DND-41 (cell line): ENCODE data around the gene FUT6.
"Not testable (repeated sequence)": the region's sequence is repeated elsewhere in the genome, so short reads cannot be mapped to it uniquely, and the experiment has no call there.

Experiments used
- ATAC-seq: fragments of 200-7000 bp; cut with Tn5 transposase; 3 replicates; pipeline ENCODE4 v1.9.1; 2021; ENCODE audit warnings: low read depth; ENCODE audit not compliant: insufficient read depth
- DNase-seq: peaks from one replicate; pipeline ENCODE4 v3.0.0-alpha.2; 2020
- H2AFZ ChIP-seq: 2 replicates; pipeline ENCODE4 v1.6.0; 2012; ENCODE audit warnings: low read depth, low read length
- H3K27ac ChIP-seq: 2 replicates; pipeline ENCODE4 v1.5.1; 2012; ENCODE audit warnings: low read length, inconsistent platforms
- H3K27me3 ChIP-seq: fragments of 200-600 bp; sonication (generic); 2 replicates; pipeline ENCODE4 v1.6.0; 2012; ENCODE audit warnings: low read length, mild to moderate bottlenecking, inconsistent platforms; ENCODE audit not compliant: insufficient read depth, poor library complexity
- H3K36me3 ChIP-seq: 2 replicates; pipeline ENCODE4 v1.5.1; 2012; ENCODE audit warnings: low read length, inconsistent platforms; ENCODE audit not compliant: insufficient read depth
- H3K4me1 ChIP-seq: 2 replicates; pipeline ENCODE4 v1.5.1; 2012; ENCODE audit warnings: mild to moderate bottlenecking, low read length; ENCODE audit not compliant: insufficient read depth
- H3K4me2 ChIP-seq: 2 replicates; pipeline ENCODE4 v1.6.0; 2012; ENCODE audit warnings: mild to moderate bottlenecking, moderate library complexity, low read length, inconsistent platforms; ENCODE audit not compliant: insufficient read depth
- H3K4me3 ChIP-seq, 2 experiments: fragments of 200-600 bp in 1 of 2; shearing (Covaris generic) in 1 of 2; 2 replicates each; pipeline ENCODE4 v1.5.1; 2012 to 2016; ENCODE audit warnings: inconsistent platforms in 2 of 2, low read length in 2 of 2, mild to moderate bottlenecking in 2 of 2, low read depth in 1 of 2, moderate library complexity in 1 of 2
- H3K79me2 ChIP-seq: 2 replicates; pipeline ENCODE4 v1.6.0; 2012; ENCODE audit warnings: low read length, inconsistent platforms; ENCODE audit not compliant: insufficient read depth
- H3K9ac ChIP-seq: 2 replicates; pipeline ENCODE4 v1.6.0; 2012; ENCODE audit warnings: low read depth, mild to moderate bottlenecking, inconsistent platforms, low read length, moderate library complexity
- H3K9me3 ChIP-seq: 2 replicates; pipeline ENCODE4 v1.5.1; 2012; ENCODE audit warnings: low read length, moderate library complexity, mild to moderate bottlenecking, inconsistent platforms; ENCODE audit not compliant: insufficient read depth, severe bottlenecking
- H4K20me1 ChIP-seq: 2 replicates; pipeline ENCODE4 v1.6.0; 2012; ENCODE audit warnings: low read length; ENCODE audit not compliant: insufficient read depth
- CTCF ChIP-seq: IDR thresholded peaks from 2 replicates; pipeline ENCODE4 v1.5.1; 2012; ENCODE audit warnings: borderline replicate concordance, low read length, moderate library complexity, mild to moderate bottlenecking; ENCODE audit not compliant: poor library complexity, severe bottlenecking; ENCODE audit errors: extremely low read depth
- EZH2 ChIP-seq: IDR thresholded peaks from 3 replicates; pipeline ENCODE4 v1.6.1; 2012; ENCODE audit warnings: borderline replicate concordance, low read depth, mild to moderate bottlenecking, moderate library complexity, low read length, inconsistent platforms; ENCODE audit not compliant: severe bottlenecking

Gene FUT6

GRCh38 chr19:5864013-5864720, 24.7 kb upstream of the FUT6 start:
- no peaks in the 10 kb centered on the region for H3K4me1 ChIP-seq
- no peak overlapping the region for H3K4me3 ChIP-seq
- no peaks in the 10 kb centered on the region for H3K36me3 ChIP-seq
- no peaks in the 10 kb centered on the region for H3K9me3 ChIP-seq
- no peak for ATAC-seq
- H3K27ac ChIP-seq = no peak overlapping the region
- no peak for DNase-seq
- no peak overlapping the region for H3K9ac ChIP-seq
- TF ChIP-seq EZH2 (no peak), CTCF (no peak)
- H2AFZ ChIP-seq = no peak overlapping the region
- H3K4me2 ChIP-seq = no peak overlapping the region
- H3K27me3 ChIP-seq = no peaks in the 10 kb centered on the region
- no peaks in the 10 kb centered on the region for H3K79me2 ChIP-seq
- H4K20me1 ChIP-seq = no peaks in the 10 kb centered on the region

GRCh38 chr19:5863030-5863665, 23.6 kb upstream of the FUT6 start:
- ATAC-seq = no peak
- TF ChIP-seq CTCF (no peak), EZH2 (no peak)
- H3K9me3 ChIP-seq = no peaks in the 10 kb centered on the region
- no peak overlapping the region for H3K27ac ChIP-seq
- no peaks in the 10 kb centered on the region for H3K27me3 ChIP-seq
- H3K9ac ChIP-seq = no peak overlapping the region
- no peak overlapping the region for H3K4me2 ChIP-seq
- no peak overlapping the region for H3K4me3 ChIP-seq
- no peaks in the 10 kb centered on the region for H3K79me2 ChIP-seq
- no peaks in the 10 kb centered on the region for H4K20me1 ChIP-seq
- no peak overlapping the region for H2AFZ ChIP-seq
- H3K4me1 ChIP-seq = no peaks in the 10 kb centered on the region
- no peak for DNase-seq
- H3K36me3 ChIP-seq = no peaks in the 10 kb centered on the region

- ATAC-seq (no peak), DNase-seq (no peak)
- Histone ChIP-seq H3K4me1 (no peaks in the 10 kb centered on the region), H3K79me2 (no peaks in the 10 kb centered on the region), H3K4me3 (no peak overlapping the region), H3K4me2 (no peak overlapping the region), H4K20me1 (no peaks in the 10 kb centered on the region), H3K9ac (no peak overlapping the region), H2AFZ (no peak overlapping the region), H3K36me3 (no peaks in the 10 kb centered on the region), H3K9me3 (no peaks in the 10 kb centered on the region), H3K27ac (no peak overlapping the region), H3K27me3 (peaks cover 4% of the 10 kb centered on the region)
- no peak for TF ChIP-seq EZH2
- no peak for TF ChIP-seq CTCF
These were observed 17.9 kb upstream of the FUT6 start for GRCh38 chr19:5857203-5858081.

- not testable (repeated sequence) for H3K9ac ChIP-seq, H3K4me3 ChIP-seq, H3K4me2 ChIP-seq, H3K4me1 ChIP-seq, H3K36me3 ChIP-seq, H2AFZ ChIP-seq, ATAC-seq, H4K20me1 ChIP-seq, H3K79me2 ChIP-seq, DNase-seq, H3K27me3 ChIP-seq, H3K9me3 ChIP-seq, H3K27ac ChIP-seq
These were observed 15.6 kb upstream of the FUT6 start for GRCh38 chr19:5855151-5855550.

- not testable (repeated sequence) for ATAC-seq, H2AFZ ChIP-seq
These were observed 14.6 kb upstream of the FUT6 start for GRCh38 chr19:5854121-5854520.

More at GRCh38 chr19:5854121-5854520, 14.6 kb upstream of the FUT6 start:
- not testable (repeated sequence) for H3K4me1 ChIP-seq, H3K79me2 ChIP-seq, H3K27ac ChIP-seq, H3K9me3 ChIP-seq, H3K4me2 ChIP-seq, H3K4me3 ChIP-seq, H3K36me3 ChIP-seq, H3K27me3 ChIP-seq, DNase-seq, H3K9ac ChIP-seq, H4K20me1 ChIP-seq
